ENCODE measurements around the gene IRF7.

The IRF7 gene

DNA sequence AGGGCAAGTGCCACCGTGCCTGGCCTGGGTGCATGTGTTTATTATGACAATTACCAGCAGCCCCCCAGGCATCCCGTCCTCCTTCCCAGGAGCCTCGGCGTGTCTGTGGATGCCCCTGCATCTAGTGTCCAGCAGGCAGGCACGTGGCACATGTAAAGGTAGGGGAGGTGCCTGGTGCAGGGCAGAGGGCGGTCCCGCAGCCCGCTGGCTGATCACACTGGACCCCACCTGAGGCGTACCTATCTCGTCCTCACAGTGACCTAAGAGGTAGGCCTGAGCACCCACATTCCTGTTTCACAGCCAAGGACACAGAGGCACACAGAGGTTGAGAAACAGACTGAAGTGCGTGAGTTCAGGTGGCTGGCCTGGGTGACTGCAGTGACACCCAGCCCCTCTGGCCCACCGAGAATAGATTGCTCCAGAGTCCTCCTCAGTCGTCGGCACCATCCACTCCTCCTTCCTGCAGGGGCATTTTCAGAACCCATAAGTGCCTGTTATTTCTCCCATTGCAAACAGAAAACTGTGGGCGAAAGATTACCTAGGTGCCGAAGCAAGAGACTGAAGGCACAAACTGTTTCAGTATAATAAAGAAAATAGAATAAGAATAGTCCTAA, 42.5 kb downstream of the IRF7 start:
- DNase-seq (ENCODE audit: low read depth, low spot score), result no peak
- Histone ChIP-seq H3K27me3 (ENCODE audit: control insufficient read depth, insufficient read depth, low read length) (peaks cover 5% of the 10 kb centered on the region; the same call in 1 of the 2 replicates), H3K36me3 (ENCODE audit: control insufficient read depth, insufficient read depth, low read length) (no peaks in the 10 kb centered on the region), H3K4me3 (ENCODE audit: low read length) (no peak overlapping the region), H3K27ac (ENCODE audit: low read length) (no peak overlapping the region), H3K9me3 (ENCODE audit: control insufficient read depth, insufficient read depth, low read length) (no peaks in the 10 kb centered on the region), H3K4me1 (ENCODE audit: control insufficient read depth, insufficient read depth, low read length) (peaks cover 14% of the 10 kb centered on the region)
- no CpG with 5 or more reads among the region's 16 CpGs for WGBS (ENCODE audit: insufficient coverage, insufficient read length)

DNA sequence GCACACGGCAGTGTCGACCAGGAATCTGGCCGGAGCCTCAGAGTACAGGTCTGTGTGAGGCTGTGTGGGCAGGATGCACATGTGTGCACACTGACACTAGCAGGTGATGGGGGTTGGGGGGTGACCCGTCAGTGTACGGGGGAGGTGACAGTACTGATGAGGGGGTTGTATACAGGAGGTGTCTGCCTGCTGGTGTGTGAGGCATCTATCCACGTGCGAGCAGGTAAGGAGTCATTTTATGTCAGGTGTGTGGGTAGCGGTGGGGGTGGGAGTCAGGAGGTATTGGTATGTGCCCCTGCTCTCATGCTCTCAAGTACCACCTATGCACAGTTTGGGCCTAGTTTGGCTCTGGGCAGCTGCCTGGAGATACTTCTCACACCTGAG, 44.0 kb downstream of the IRF7 start:
- no peak overlapping the region for H3K27ac ChIP-seq (ENCODE audit: low read length)
- no peak overlapping the region for H3K4me3 ChIP-seq (ENCODE audit: low read length)
- H3K27me3 ChIP-seq (ENCODE audit: control insufficient read depth, insufficient read depth, low read length), result peaks cover 5% of the 10 kb centered on the region; the same call in 1 of the 2 replicates
- H3K4me1 ChIP-seq (ENCODE audit: control insufficient read depth, insufficient read depth, low read length), result peaks cover 14% of the 10 kb centered on the region
- no peak for DNase-seq (ENCODE audit: low read depth, low spot score)
- H3K36me3 ChIP-seq (ENCODE audit: control insufficient read depth, insufficient read depth, low read length), result no peaks in the 10 kb centered on the region
- no peaks in the 10 kb centered on the region for H3K9me3 ChIP-seq (ENCODE audit: control insufficient read depth, insufficient read depth, low read length)
- no CpG with 5 or more reads among the region's 8 CpGs for WGBS (ENCODE audit: insufficient coverage, insufficient read length)

DNA sequence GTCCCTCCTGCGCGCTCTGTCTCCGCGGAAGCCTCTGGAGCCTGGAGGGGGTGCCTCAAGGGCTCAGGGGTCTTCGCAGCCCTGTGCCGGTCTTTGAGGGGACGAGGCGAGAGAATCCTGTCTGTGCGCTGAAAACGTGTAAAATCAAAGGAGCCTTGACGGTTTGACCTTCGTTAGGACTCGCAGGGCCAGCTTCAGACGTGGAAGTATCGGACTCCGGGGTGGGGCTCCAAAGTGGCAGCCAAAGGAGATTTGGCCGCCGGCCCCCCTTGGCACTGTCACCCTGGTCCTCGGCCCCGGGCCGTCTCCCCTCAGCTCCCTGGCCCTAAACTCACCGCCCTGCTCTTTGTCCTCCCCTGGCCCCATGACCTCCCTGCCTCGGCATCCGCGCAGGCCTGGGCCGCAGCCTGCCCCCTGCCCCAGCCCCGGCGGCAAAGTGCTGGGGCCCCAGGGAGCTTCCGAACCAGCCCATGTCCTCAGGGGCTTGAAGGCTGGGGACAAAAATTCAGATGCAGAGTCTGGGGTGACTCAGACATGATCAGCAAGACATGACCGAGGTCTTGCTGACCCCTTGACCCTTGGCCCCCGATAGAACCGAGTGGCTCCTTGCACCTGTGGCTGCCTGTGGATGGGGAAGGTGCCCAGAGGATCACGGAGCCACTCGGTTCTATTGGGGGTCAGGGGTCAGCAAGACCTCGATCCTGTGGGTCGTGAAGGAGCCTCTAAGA, 46.4 kb downstream of the IRF7 start:
- no CpG with 5 or more reads among the region's 36 CpGs for WGBS (ENCODE audit: insufficient coverage, insufficient read length)
- Histone ChIP-seq H3K9me3 (ENCODE audit: control insufficient read depth, insufficient read depth, low read length) (no peaks in the 10 kb centered on the region), H3K36me3 (ENCODE audit: control insufficient read depth, insufficient read depth, low read length) (no peaks in the 10 kb centered on the region), H3K4me1 (ENCODE audit: control insufficient read depth, insufficient read depth, low read length) (peaks cover 15% of the 10 kb centered on the region), H3K27ac (ENCODE audit: low read length) (no peak overlapping the region), H3K4me3 (ENCODE audit: low read length) (peak overlapping the region; percentile 74; the same call in 1 of the 2 replicates), H3K27me3 (ENCODE audit: control insufficient read depth, insufficient read depth, low read length) (no peaks in the 10 kb centered on the region)
- DNase-seq (ENCODE audit: low read depth, low spot score), result no peak

DNA sequence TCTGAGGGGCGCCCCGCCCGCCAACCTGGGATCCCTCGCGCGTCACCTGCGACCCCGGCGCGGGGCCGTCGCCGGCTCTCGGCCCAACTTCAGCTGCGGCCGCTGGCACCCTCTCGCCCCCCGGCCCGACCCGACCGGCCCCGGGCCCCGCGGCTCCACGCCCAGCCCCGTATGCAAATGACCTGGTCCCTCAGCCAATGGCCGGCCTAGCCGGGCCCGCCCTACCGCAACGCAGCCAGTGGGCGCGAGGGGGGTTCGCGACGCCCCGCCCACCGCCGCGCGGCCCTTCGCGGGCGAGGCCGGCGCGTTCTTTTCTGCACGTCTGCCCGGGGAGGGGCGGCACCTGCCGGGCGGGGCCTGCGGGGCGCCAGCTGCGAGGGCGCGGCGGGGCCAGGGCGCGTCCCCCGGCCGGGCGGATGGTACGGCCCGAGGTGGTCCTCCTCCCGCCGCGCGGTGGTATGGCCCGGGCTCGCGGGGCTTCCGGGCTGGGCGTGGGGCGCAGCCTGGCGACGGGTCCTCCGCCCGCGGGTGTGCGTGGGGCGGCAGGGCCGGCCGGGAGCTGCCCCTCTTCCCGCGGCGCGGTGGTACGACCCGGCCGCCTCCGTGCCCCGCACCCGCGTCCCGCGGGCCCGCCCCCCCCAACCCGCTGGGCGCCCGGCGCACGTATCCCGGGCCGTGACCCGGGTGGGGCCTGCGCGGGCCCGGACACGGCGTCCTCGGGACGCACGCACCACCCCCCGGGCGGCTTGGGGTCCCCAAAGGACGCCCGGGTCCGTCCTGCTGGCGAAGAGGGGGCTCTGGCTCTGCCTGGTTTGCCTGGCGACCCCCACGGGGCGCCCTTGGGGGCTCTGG, 47.2 kb downstream of the IRF7 start:
- Histone ChIP-seq H3K9me3 (ENCODE audit: control insufficient read depth, insufficient read depth, low read length) (no peaks in the 10 kb centered on the region), H3K4me3 (ENCODE audit: low read length) (peak overlapping the region; percentile 74; the same call in 1 of the 2 replicates), H3K36me3 (ENCODE audit: control insufficient read depth, insufficient read depth, low read length) (no peaks in the 10 kb centered on the region), H3K27ac (ENCODE audit: low read length) (no peak overlapping the region), H3K4me1 (ENCODE audit: control insufficient read depth, insufficient read depth, low read length) (peaks cover 15% of the 10 kb centered on the region), H3K27me3 (ENCODE audit: control insufficient read depth, insufficient read depth, low read length) (no peaks in the 10 kb centered on the region)
- no CpG with 5 or more reads among the region's 123 CpGs for WGBS (ENCODE audit: insufficient coverage, insufficient read length)
- no peak for DNase-seq (ENCODE audit: low read depth, low spot score)

DNA sequence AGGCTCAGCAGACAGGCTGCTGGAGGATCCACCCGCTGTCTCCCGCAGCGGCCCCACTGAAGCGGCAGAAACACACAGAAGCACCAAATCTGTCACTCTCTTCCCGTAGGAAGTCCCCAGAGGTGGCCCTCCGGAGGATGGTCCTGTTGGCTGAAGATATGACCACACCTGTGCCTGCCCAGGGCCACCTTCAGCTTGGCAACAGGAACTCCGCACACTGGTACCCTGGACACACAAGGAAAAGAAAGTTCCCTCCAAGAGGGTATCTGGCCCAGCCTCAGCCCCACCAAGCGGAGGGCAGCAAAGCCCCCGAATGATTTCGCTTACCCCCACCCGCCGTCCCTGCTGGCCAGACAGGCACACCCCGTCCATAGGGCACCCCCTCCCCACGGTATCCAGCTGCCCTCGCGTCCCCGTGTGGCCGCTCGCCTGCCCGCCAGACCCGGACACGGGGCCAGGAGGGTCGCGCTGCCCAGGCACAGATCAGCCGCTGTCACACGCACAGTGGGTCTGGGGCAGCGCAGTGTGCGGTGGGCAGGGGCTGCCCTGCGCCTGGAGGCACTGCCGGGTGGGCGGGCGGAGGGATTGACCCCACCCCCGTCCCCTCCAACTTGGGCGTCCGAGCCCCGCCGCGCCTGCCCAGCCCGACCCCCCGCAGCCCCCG, 48.0 kb downstream of the IRF7 start:
- H3K4me3 ChIP-seq (ENCODE audit: low read length), result peak overlapping the region; percentile 74; the same call in 1 of the 2 replicates
- no peak overlapping the region for H3K27ac ChIP-seq (ENCODE audit: low read length)
- H3K4me1 ChIP-seq (ENCODE audit: control insufficient read depth, insufficient read depth, low read length), result peaks cover 13% of the 10 kb centered on the region
- WGBS (ENCODE audit: insufficient coverage, insufficient read length), result no CpG with 5 or more reads among the region's 41 CpGs
- 0 out of 2 replicates have a peak, but pooled peaks cover 3% of the 10 kb centered on the region for H3K36me3 ChIP-seq (ENCODE audit: control insufficient read depth, insufficient read depth, low read length)
- no peaks in the 10 kb centered on the region for H3K27me3 ChIP-seq (ENCODE audit: control insufficient read depth, insufficient read depth, low read length)
- no peaks in the 10 kb centered on the region for H3K9me3 ChIP-seq (ENCODE audit: control insufficient read depth, insufficient read depth, low read length)
- DNase-seq (ENCODE audit: low read depth, low spot score), result no peak

DNA sequence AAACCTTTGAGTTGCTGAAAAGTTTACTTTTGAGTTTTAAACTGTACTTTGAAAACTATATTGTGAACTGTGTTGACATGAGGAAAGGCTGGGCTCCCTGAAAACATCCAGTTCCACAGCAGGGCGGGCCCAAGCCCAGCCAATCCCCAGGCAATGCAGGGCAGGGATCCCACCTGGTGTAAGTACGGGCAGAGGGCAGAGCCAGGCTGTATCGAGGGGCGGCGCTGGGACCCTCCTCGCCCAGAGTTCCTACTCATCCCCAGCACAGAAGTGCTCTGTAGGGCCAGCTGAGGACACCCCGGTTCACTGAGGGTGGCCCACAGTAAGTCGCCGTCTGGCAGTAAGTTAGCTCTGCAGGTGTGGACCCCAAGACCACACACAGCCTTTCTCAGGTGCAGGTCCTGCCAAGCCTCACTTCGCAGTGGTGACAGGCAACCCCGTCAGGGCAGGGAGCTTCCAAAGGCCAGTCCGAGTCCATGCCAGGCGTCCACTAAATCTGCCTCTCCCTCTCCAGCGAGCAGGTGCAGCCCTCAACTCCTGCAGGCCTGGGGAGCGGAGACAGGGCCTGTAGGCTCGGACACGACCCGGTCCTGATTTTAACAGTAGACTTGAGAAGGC, 48.6 kb downstream of the IRF7 start:
- no peak overlapping the region for H3K27ac ChIP-seq (ENCODE audit: low read length)
- H3K27me3 ChIP-seq (ENCODE audit: control insufficient read depth, insufficient read depth, low read length), result no peaks in the 10 kb centered on the region

DNA sequence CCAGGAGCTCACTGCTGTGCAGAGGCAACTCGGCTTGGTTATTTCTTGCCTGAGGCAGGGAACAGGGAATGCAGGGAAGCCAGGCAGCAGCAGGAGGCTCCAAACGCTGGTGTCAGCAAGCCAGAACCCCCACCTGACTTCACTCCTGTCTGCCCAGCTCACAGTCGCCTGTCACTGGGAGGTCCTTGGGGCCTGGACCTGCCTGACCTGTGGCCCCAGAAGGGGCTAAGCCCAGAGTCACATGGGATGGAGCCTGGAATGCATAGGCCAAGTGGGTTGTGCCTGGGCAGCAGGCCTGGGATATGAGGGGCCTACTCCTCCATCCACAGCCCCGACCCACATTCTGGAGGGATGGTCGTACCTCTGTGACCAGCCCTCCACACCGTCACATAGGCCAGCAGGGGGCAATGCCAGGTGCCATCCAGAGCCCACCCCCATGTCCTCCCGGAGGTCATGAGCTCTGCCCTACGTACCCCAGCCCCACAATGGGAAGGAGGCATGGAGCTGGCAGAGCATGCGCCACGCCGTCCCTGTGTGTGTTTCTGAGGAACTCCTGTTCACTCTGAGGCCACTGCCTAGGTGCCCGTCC, 49.7 kb downstream of the IRF7 start:
- Histone ChIP-seq H3K4me1 (ENCODE audit: control insufficient read depth, insufficient read depth, low read length) (peaks cover 11% of the 10 kb centered on the region), H3K27ac (ENCODE audit: low read length) (no peak overlapping the region), H3K27me3 (ENCODE audit: control insufficient read depth, insufficient read depth, low read length) (no peaks in the 10 kb centered on the region), H3K36me3 (ENCODE audit: control insufficient read depth, insufficient read depth, low read length) (0 out of 2 replicates have a peak, but pooled peaks cover 3% of the 10 kb centered on the region), H3K4me3 (ENCODE audit: low read length) (no peak overlapping the region), H3K9me3 (ENCODE audit: control insufficient read depth, insufficient read depth, low read length) (no peaks in the 10 kb centered on the region)
- no CpG with 5 or more reads among the region's 12 CpGs for WGBS (ENCODE audit: insufficient coverage, insufficient read length)
- no peak for DNase-seq (ENCODE audit: low read depth, low spot score)

More for the DNA sequence above, 48.6 kb downstream of the IRF7 start:
- Histone ChIP-seq H3K4me1 (ENCODE audit: control insufficient read depth, insufficient read depth, low read length) (peaks cover 13% of the 10 kb centered on the region), H3K36me3 (ENCODE audit: control insufficient read depth, insufficient read depth, low read length) (0 out of 2 replicates have a peak, but pooled peaks cover 3% of the 10 kb centered on the region), H3K4me3 (ENCODE audit: low read length) (peak overlapping the region; percentile 74; the same call in 1 of the 2 replicates), H3K9me3 (ENCODE audit: control insufficient read depth, insufficient read depth, low read length) (no peaks in the 10 kb centered on the region)
- no peak for DNase-seq (ENCODE audit: low read depth, low spot score)
- WGBS (ENCODE audit: insufficient coverage, insufficient read length), result no CpG with 5 or more reads among the region's 18 CpGs

DNA sequence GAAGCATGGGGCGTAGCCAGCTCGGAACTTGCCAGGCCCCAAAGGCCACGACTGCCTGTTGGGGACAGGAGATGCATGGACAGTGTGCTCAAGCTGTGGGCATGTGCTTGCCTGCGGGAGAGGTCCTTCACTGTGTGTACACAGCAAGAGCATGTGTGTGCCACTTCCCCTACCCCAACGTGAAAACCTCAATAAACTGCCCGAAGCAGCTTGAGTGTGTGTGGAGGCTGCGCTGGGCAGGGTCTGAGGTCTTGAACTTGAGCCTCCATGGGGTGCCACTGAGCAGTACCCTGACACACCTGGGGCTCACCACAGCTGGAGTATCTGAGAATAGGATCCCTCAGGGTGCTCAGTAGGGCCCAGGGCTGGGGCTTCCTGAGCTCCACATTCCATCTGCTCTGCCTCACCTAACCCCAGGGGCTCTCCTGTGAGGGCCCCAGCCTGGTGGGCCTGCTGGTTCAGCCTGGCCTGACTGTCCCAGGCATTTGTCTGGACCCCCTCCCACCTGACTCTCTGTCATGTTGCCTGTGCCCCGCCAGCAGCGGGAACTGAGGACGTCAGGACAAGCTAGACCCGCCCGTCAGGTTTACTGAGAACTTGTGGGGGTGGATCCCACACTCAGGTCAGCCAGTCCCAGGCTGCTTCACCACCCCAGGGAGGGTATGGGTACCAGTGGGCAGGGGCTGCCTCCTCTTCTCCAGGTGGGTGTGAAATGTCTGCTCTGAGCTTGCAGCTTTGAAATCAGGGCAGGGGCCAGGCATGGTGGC, 51.8 kb downstream of the IRF7 start:
- H3K27ac ChIP-seq (ENCODE audit: low read length), result no peak overlapping the region
- DNase-seq (ENCODE audit: low read depth, low spot score), result no peak
- H3K9me3 ChIP-seq (ENCODE audit: control insufficient read depth, insufficient read depth, low read length), result no peaks in the 10 kb centered on the region
- H3K4me1 ChIP-seq (ENCODE audit: control insufficient read depth, insufficient read depth, low read length), result peaks cover 16% of the 10 kb centered on the region
- H3K4me3 ChIP-seq (ENCODE audit: low read length), result no peak overlapping the region
- H3K27me3 ChIP-seq (ENCODE audit: control insufficient read depth, insufficient read depth, low read length), result no peaks in the 10 kb centered on the region
- no CpG with 5 or more reads among the region's 12 CpGs for WGBS (ENCODE audit: insufficient coverage, insufficient read length)
- H3K36me3 ChIP-seq (ENCODE audit: control insufficient read depth, insufficient read depth, low read length), result 0 out of 2 replicates have a peak, but pooled peaks cover 3% of the 10 kb centered on the region
